Fibroblast of skin of back (primary cell): ENCODE results near the gene ZSCAN1. TPM values are rescaled to one million over a fixed set of nuclear protein-coding genes. Genes with fewer than 3 reads are reported as not detected.
"Not testable (repeated sequence)": the region's sequence is repeated elsewhere in the genome, so short reads cannot be mapped to it uniquely, and the experiment has no call there.

Experiments used
- DNase-seq: peaks from one replicate; pipeline ENCODE4 v3.0.0-alpha.2; 2013
- polyA plus RNA-seq, 2 experiments: library from polyadenylated mRNA; unstranded; fragments of 120-200 nt; gene quantifications; one replicate each; pipeline ENCODE4 v1.2.1, GENCODE V29; 2013; ENCODE audit not compliant: insufficient read length in 2 of 2

The ZSCAN1 gene
- not detected for polyA plus RNA-seq (2013, experiment 1 of 2; ENCODE audit: insufficient read length)
- not detected for polyA plus RNA-seq (2013, experiment 2 of 2; ENCODE audit: insufficient read length)

- peak; percentile 78 for DNase-seq
These were observed at the start of gene ZSCAN1 for GRCh38 chr19:58033741-58034476. Gene ZSCAN1 (plus strand): TSS chr19:58034025. CDS start chr19:58037837, 3,812 bp downstream.

- DNase-seq = no peak
These were observed 41.0 kb upstream of the ZSCAN1 start for GRCh38 chr19:57992841-57993240.

GRCh38 chr19:58000677-58001076, 33.1 kb upstream of the ZSCAN1 start:
- no peak for DNase-seq

GRCh38 chr19:58001895-58002369, 31.9 kb upstream of the ZSCAN1 start:
- peak; percentile 23 for DNase-seq

GRCh38 chr19:58002384-58003173, 31.2 kb upstream of the ZSCAN1 start, which contains the start of gene ZNF606:
Gene ZNF606 (minus strand): TSS chr19:58002820. CDS start chr19:58001319, 1,501 bp downstream.
- DNase-seq = peak; percentile 89

- no peak for DNase-seq
These were observed 30.5 kb upstream of the ZSCAN1 start for GRCh38 chr19:58003174-58003828.

- DNase-seq = no peak
These were observed 26.5 kb upstream of the ZSCAN1 start for GRCh38 chr19:58007285-58007684.

GRCh38 chr19:58008877-58009276, 24.9 kb upstream of the ZSCAN1 start:
- DNase-seq = not testable (repeated sequence)

GRCh38 chr19:58009301-58009665, 24.5 kb upstream of the ZSCAN1 start:
- peak; percentile 1 for DNase-seq

GRCh38 chr19:58009666-58010301, 24.0 kb upstream of the ZSCAN1 start:
- DNase-seq = peak; percentile 66

GRCh38 chr19:58010507-58010906, 23.3 kb upstream of the ZSCAN1 start:
- no peak for DNase-seq

- no peak for DNase-seq
These were observed 19.7 kb upstream of the ZSCAN1 start for GRCh38 chr19:58014141-58014540.

GRCh38 chr19:58020129-58020528, 13.7 kb upstream of the ZSCAN1 start:
- no peak for DNase-seq

- DNase-seq = peak; percentile 46
These were observed 12.1 kb upstream of the ZSCAN1 start for GRCh38 chr19:58021541-58022282.

- DNase-seq = no peak
These were observed 11.6 kb upstream of the ZSCAN1 start for GRCh38 chr19:58022283-58022660.

- DNase-seq = no peak
These were observed 9.2 kb upstream of the ZSCAN1 start for GRCh38 chr19:58024661-58025060.

- no peak for DNase-seq
These were observed 610 bp downstream of the ZSCAN1 start for GRCh38 chr19:58034477-58034793.

GRCh38 chr19:58035863-58036262, 2.0 kb downstream of the ZSCAN1 start:
- no peak for DNase-seq

GRCh38 chr19:58037927-58038687, 4.3 kb downstream of the ZSCAN1 start:
- DNase-seq = no peak

GRCh38 chr19:58038688-58039204, 4.9 kb downstream of the ZSCAN1 start:
- no peak for DNase-seq
